IMR-90 (cell line): ENCODE results near the gene PPM1F. TPM values are rescaled to one million over a fixed set of nuclear protein-coding genes. Genes with fewer than 3 reads are reported as not detected.

Experiments used
- ATAC-seq: fragments of 200-7000 bp; cut with Tn5 transposase; 2 replicates; pipeline ENCODE4 v1.9.1; 2020; ENCODE audit warnings: low read depth, mild to moderate bottlenecking, moderate library complexity
- BruUV-seq: library from RNA; stranded (reverse); fragments of 400-500 nt; replicated peaks from 2 replicates; lab custom pipeline; 2021; lab: Mats Ljungman, UMichigan
- CTCF ChIA-PET: fragments of 300-600 bp; formaldehyde crosslinking; extraction: SDS; loops from one replicate; lab custom pipeline; 2021; ENCODE audit warnings: antibody characterized with exemption; lab: Yijun Ruan, JAX
- POLR2A ChIA-PET: fragments of 300-600 bp; sonication (Branson Sonifier 250); formaldehyde crosslinking; loops from one replicate; lab custom pipeline; 2022; ENCODE audit warnings: antibody characterized with exemption; ENCODE audit not compliant: unreplicated experiment; lab: Charles Lee
- DNase-seq: peaks from one replicate; pipeline ENCODE4 v3.0.0; 2013
- H2AFZ ChIP-seq: replicated peaks from 2 replicates; pipeline ENCODE3; 2013; ENCODE audit warnings: low read length, mild to moderate bottlenecking; ENCODE audit not compliant: poor library complexity
- H2AK5ac ChIP-seq: 2 replicates; pipeline ENCODE4 v1.6.1; 2013; ENCODE audit warnings: low read depth, low read length, inconsistent platforms
- H2AK9ac ChIP-seq: replicated peaks from 2 replicates; pipeline ENCODE3; 2013; ENCODE audit warnings: mild to moderate bottlenecking, low read depth, low read length, moderate library complexity; ENCODE audit not compliant: poor library complexity
- H2BK120ac ChIP-seq: 2 replicates; pipeline ENCODE4 v1.6.1; 2013; ENCODE audit warnings: low read depth, low read length, inconsistent platforms
- H2BK15ac ChIP-seq: 3 replicates; pipeline ENCODE4 v1.6.1; 2013; ENCODE audit warnings: low read depth, low read length, inconsistent platforms
- H2BK20ac ChIP-seq: 2 replicates; pipeline ENCODE4 v1.6.1; 2013; ENCODE audit warnings: low read depth, mild to moderate bottlenecking, inconsistent platforms, low read length, moderate library complexity
- H2BK5ac ChIP-seq: 2 replicates; pipeline ENCODE4 v1.6.1; 2013; ENCODE audit warnings: mild to moderate bottlenecking, low read depth, low read length, inconsistent platforms; ENCODE audit not compliant: poor library complexity, severe bottlenecking
- H3K14ac ChIP-seq: replicated peaks from 2 replicates; pipeline ENCODE4 v1.6.1; 2013; ENCODE audit warnings: low read depth, low read length, inconsistent platforms
- H3K18ac ChIP-seq: 2 replicates; pipeline ENCODE4 v1.6.1; 2013; ENCODE audit warnings: low read depth, low read length, control low read depth
- H3K23ac ChIP-seq: 2 replicates; pipeline ENCODE4 v1.6.1; 2013; ENCODE audit warnings: low read depth, low read length, inconsistent platforms
- H3K27ac ChIP-seq: 2 replicates; pipeline ENCODE4 v1.5.1; 2013; ENCODE audit warnings: mild to moderate bottlenecking, control low read depth, low read length; ENCODE audit not compliant: insufficient read depth
- H3K27me3 ChIP-seq: 2 replicates; pipeline ENCODE4 v1.6.1; 2013; ENCODE audit warnings: low read length; ENCODE audit not compliant: control insufficient read depth, insufficient read depth
- H3K36me3 ChIP-seq: 2 replicates; pipeline ENCODE4 v1.6.1; 2013; ENCODE audit warnings: low read length, mixed read lengths; ENCODE audit not compliant: control insufficient read depth, insufficient read depth
- H3K4ac ChIP-seq: 2 replicates; pipeline ENCODE4 v1.6.1; 2013; ENCODE audit warnings: low read depth, low read length, inconsistent platforms
- H3K4me1 ChIP-seq: 2 replicates; pipeline ENCODE4 v1.6.1; 2013; ENCODE audit warnings: low read length, mixed read lengths; ENCODE audit not compliant: control insufficient read depth, insufficient read depth
- H3K4me2 ChIP-seq: 2 replicates; pipeline ENCODE4 v1.6.1; 2013; ENCODE audit warnings: low read depth, mild to moderate bottlenecking, control low read depth, low read length, moderate library complexity
- H3K4me3 ChIP-seq: 2 replicates; pipeline ENCODE4 v1.5.1; 2013; ENCODE audit warnings: low read depth, mild to moderate bottlenecking, control low read depth, low read length, moderate library complexity; ENCODE audit not compliant: insufficient read depth
- H3K56ac ChIP-seq: 2 replicates; pipeline ENCODE4 v1.6.1; 2013; ENCODE audit warnings: low read length, inconsistent platforms; ENCODE audit not compliant: insufficient read depth; ENCODE audit errors: extremely low read depth
- H3K79me1 ChIP-seq, 2 experiments: 2 replicates each; pipeline ENCODE4 v1.6.1; 2013; ENCODE audit warnings: low read length in 2 of 2, inconsistent platforms in 1 of 2, low read depth in 1 of 2
- H3K9ac ChIP-seq: 2 replicates; pipeline ENCODE4 v1.6.1; 2013; ENCODE audit warnings: low read depth, low read length, control low read depth
- H3K9me1 ChIP-seq: 2 replicates; pipeline ENCODE4 v1.6.1; 2013; ENCODE audit warnings: low read length, inconsistent platforms; ENCODE audit not compliant: insufficient read depth
- H3K9me3 ChIP-seq: 2 replicates; pipeline ENCODE4 v1.6.1; 2013; ENCODE audit warnings: low read length; ENCODE audit not compliant: control insufficient read depth, insufficient read depth
- H4K20me1 ChIP-seq: 2 replicates; pipeline ENCODE4 v1.6.1; 2013; ENCODE audit warnings: low read length, inconsistent platforms; ENCODE audit not compliant: insufficient read depth
- H4K5ac ChIP-seq: 2 replicates; pipeline ENCODE4 v1.6.1; 2013; ENCODE audit warnings: mild to moderate bottlenecking, low read depth, low read length, control low read depth
- H4K8ac ChIP-seq, 2 experiments: 2 replicates each; pipeline ENCODE4 v1.6.1; 2013; ENCODE audit warnings: low read depth in 2 of 2, low read length in 2 of 2, control low read depth in 1 of 2, inconsistent platforms in 1 of 2
- H4K91ac ChIP-seq: 2 replicates; pipeline ENCODE4 v1.6.1; 2013; ENCODE audit warnings: low read depth, low read length, inconsistent platforms; ENCODE audit not compliant: insufficient read depth
- BHLHE40 ChIP-seq: fragments of 150-350 bp; IDR thresholded peaks from 2 replicates; pipeline ENCODE4 v1.6.1; 2016; ENCODE audit warnings: mild to moderate bottlenecking, low read depth, low read length
- CEBPB ChIP-seq: IDR thresholded peaks from 2 replicates; pipeline ENCODE4 v1.6.1; 2012; ENCODE audit warnings: low read depth, low read length, improper control_type of control experiment
- CHD1 ChIP-seq: IDR thresholded peaks from 2 replicates; pipeline ENCODE4 v1.6.1; 2012; ENCODE audit warnings: low read depth, low read length, improper control_type of control experiment
- CTCF ChIP-seq: conservative IDR thresholded peaks from 2 replicates; pipeline ENCODE4 v1.5.1; 2012; ENCODE audit warnings: mild to moderate bottlenecking, low read depth, low read length, improper control_type of control experiment
- ELK1 ChIP-seq: fragments of 150-350 bp; IDR thresholded peaks from 2 replicates; pipeline ENCODE4 v1.6.1; 2016; ENCODE audit warnings: low read depth, mild to moderate bottlenecking, low read length, moderate library complexity, borderline replicate concordance
- FOS ChIP-seq: fragments of 150-350 bp; IDR thresholded peaks from 2 replicates; pipeline ENCODE4 v1.6.1; 2016; ENCODE audit warnings: low read depth, low read length
- MAFK ChIP-seq: IDR thresholded peaks from 2 replicates; pipeline ENCODE4 v1.6.1; 2012; ENCODE audit warnings: low read depth, low read length, improper control_type of control experiment
- MAZ ChIP-seq: IDR thresholded peaks from 2 replicates; pipeline ENCODE4 v1.6.1; 2012; ENCODE audit warnings: low read depth, mild to moderate bottlenecking, low read length, improper control_type of control experiment, moderate library complexity, borderline replicate concordance
- MXI1 ChIP-seq: IDR thresholded peaks from 2 replicates; pipeline ENCODE4 v1.6.1; 2012; ENCODE audit warnings: low read depth, mild to moderate bottlenecking, low read length, moderate library complexity, borderline replicate concordance
- NFE2L2 ChIP-seq: fragments of 150-350 bp; IDR thresholded peaks from 2 replicates; pipeline ENCODE4 v1.6.1; 2016; ENCODE audit warnings: low read depth, mild to moderate bottlenecking, low read length
- POLR2A ChIP-seq: IDR thresholded peaks from 2 replicates; pipeline ENCODE4 v1.6.1; 2012; ENCODE audit warnings: mild to moderate bottlenecking, low read depth, low read length
- RAD21 ChIP-seq: IDR thresholded peaks from 2 replicates; pipeline ENCODE4 v1.6.1; 2012; ENCODE audit warnings: low read length, improper control_type of control experiment
- RCOR1 ChIP-seq: IDR thresholded peaks from 2 replicates; pipeline ENCODE4 v1.6.1; 2012; ENCODE audit warnings: mild to moderate bottlenecking, low read length, improper control_type of control experiment; ENCODE audit not compliant: insufficient replicate concordance
- RFX5 ChIP-seq: IDR thresholded peaks from 2 replicates; pipeline ENCODE4 v1.8.0; 2012; ENCODE audit warnings: low read depth, mild to moderate bottlenecking, low read length, moderate library complexity
- SMC3 ChIP-seq: fragments of 150-350 bp; IDR thresholded peaks from 2 replicates; pipeline ENCODE4 v1.6.1; 2016; ENCODE audit warnings: low read depth, mild to moderate bottlenecking, antibody characterized with exemption, low read length, moderate library complexity
- WGBS, 2 experiments: methylation state at CpG; one replicate each; pipeline versions ENCODE4 v1.1.5 to v1.1.7; 2013; ENCODE audit warnings: missing lambda C conversion rate in 2 of 2; ENCODE audit not compliant: insufficient read length in 1 of 2; ENCODE audit errors: extremely low coverage in 2 of 2; 5-methylcytosine and 5-hydroxymethylcytosine counted together
- dilution Hi-C: fragments of 300-500 bp; cut with HindIII; formaldehyde crosslinking; loops from one replicate; pipeline ENCODE4 v1.14.3; 2018; ENCODE audit warnings: low sequenced_read_pairs; ENCODE audit not compliant: unreplicated experiment
- in situ Hi-C: fragments of 300-500 bp; cut with MboI; formaldehyde crosslinking; loops from 3 replicates; pipeline ENCODE4 v1.14.3; 2019; ENCODE audit warnings: low sequenced_read_pairs, inconsistent platforms, mixed read lengths
- intact Hi-C: fragments of 100-400 bp; cut with micrococcal nuclease; formaldehyde crosslinking; loops from 2 replicates; pipeline ENCODE4 v1.10.0; 2022
- polyA plus RNA-seq, 3 experiments: library from polyadenylated mRNA; depleted of rRNA; stranded (reverse); fragments of >200 nt; gene quantifications; 2 replicates each; pipeline ENCODE4 v1.2.3, GENCODE V29; 2012; ENCODE audit warnings: low replicate concordance in 1 of 3
- total RNA-seq: library from RNA; depleted of rRNA; stranded (reverse); fragments of >200 nt; gene quantifications from 2 replicates; pipeline ENCODE4 v1.2.3, GENCODE V29; 2012
- TF ChIP-seq, protein P1 (sequence below): fragments of 150-350 bp; IDR thresholded peaks from 2 replicates; pipeline ENCODE4 v1.6.1; 2017; ENCODE audit warnings: mild to moderate bottlenecking, antibody characterized with exemption, low read length, low read depth

PPM1F gene
- total and polyA plus RNA-seq, 2 of the 4 experiments (the other 2 are of a cell fraction), result 20.8 to 30.3 TPM

DNA sequence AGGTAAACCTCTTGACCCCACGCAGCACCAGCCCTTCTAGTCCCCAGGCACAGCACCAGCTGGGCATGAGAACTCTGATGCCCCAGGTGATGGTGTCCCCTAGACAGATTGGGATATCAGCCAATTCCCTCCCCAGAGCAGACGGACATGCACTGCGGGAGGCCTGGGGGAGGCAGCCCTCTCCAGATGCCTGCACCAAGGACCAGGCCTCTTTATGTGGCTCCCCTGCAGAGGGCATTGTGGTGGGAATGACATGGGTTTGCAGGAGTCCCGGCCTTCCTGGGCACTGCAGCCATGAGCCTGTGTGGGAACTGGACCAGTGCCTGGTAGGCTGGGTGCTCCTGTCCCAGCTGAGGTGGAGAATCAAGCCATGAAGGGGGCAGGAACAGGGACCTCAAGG is 25.9 kb downstream of the PPM1F start:
- no peak overlapping the region for H3K9ac ChIP-seq
- ChIA-PET CTCF (no interaction called here), POLR2A (interaction anchor here (0.5 kb wide), 1 partner anchor 215 kb away, joined by 3 read pairs; no protein-coding TSS in a partner anchor)
- no peak overlapping the region for H2AK9ac ChIP-seq
- no peak overlapping the region for H3K4ac ChIP-seq
- TF ChIP-seq MAFK (no peak), POLR2A (no peak), FOS (no peak), ELK1 (no peak), CTCF (no peak), BHLHE40 (no peak), RFX5 (no peak), MXI1 (no peak), RCOR1 (no peak), CHD1 (no peak), NFE2L2 (no peak), RAD21 (no peak), SMC3 (no peak), MAZ (no peak), CEBPB (no peak)
- TF ChIP-seq, protein P1, sequence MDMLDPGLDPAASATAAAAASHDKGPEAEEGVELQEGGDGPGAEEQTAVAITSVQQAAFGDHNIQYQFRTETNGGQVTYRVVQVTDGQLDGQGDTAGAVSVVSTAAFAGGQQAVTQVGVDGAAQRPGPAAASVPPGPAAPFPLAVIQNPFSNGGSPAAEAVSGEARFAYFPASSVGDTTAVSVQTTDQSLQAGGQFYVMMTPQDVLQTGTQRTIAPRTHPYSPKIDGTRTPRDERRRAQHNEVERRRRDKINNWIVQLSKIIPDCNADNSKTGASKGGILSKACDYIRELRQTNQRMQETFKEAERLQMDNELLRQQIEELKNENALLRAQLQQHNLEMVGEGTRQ, result no peak
- BruUV-seq, result no TSS peak
- no peak overlapping the region for H4K91ac ChIP-seq
- no peak overlapping the region for H3K23ac ChIP-seq
- no peak overlapping the region for H4K8ac ChIP-seq
- H3K4me2 ChIP-seq, result no peak overlapping the region
- ATAC-seq (no peak), DNase-seq (no peak)
- H2AFZ ChIP-seq, result no peak overlapping the region
- H3K9me1 ChIP-seq, result 0 out of 2 replicates have a peak, but pooled peaks cover 3% of the 10 kb centered on the region
- peaks cover 8% of the 10 kb centered on the region; the same call in 1 of the 2 replicates for H4K20me1 ChIP-seq
- H2BK20ac ChIP-seq, result no peak overlapping the region
- in situ Hi-C loops, result no loop called here
- no peak overlapping the region for H3K4me3 ChIP-seq
- H3K18ac ChIP-seq, result no peak overlapping the region
- H3K36me3 ChIP-seq, result peaks cover 50% of the 10 kb centered on the region
- no peak overlapping the region for H4K5ac ChIP-seq
- H3K27me3 ChIP-seq, result no peaks in the 10 kb centered on the region
- no CpG with 5 or more reads among the region's 4 CpGs for WGBS, 2 experiments
- H3K79me1 ChIP-seq, result peaks cover 7 to 21% of the 10 kb centered on the region in 2 experiments
- no peaks in the 10 kb centered on the region for H3K9me3 ChIP-seq
- no peak overlapping the region for H2AK5ac ChIP-seq
- no peak overlapping the region for H2BK5ac ChIP-seq
- H3K14ac ChIP-seq, result no peak overlapping the region
- H2BK15ac ChIP-seq, result no peak overlapping the region
- H2BK120ac ChIP-seq, result no peak overlapping the region
- H3K27ac ChIP-seq, result no peak overlapping the region
- peaks cover 2% of the 10 kb centered on the region for H3K4me1 ChIP-seq
- dilution Hi-C loops, result no loop called here
- no peak overlapping the region for H3K56ac ChIP-seq
- intact Hi-C loops, result no loop called here
